Endothelial cell of umbilical vein (primary cell): ENCODE results near the gene ECI1.

ENCODE experiments used
- CTCF ChIP-seq, 2 donors: IDR thresholded peaks; 1 replicate in 1 of 2; 2 replicates in 1 of 2; pipeline ENCODE4 v1.5.1; 2011; ENCODE audit warnings: low read length in 2 of 2, mild to moderate bottlenecking in 2 of 2, moderate library complexity in 2 of 2, control low read depth in 1 of 2, inconsistent platforms in 1 of 2, low read depth in 1 of 2; ENCODE audit not compliant: insufficient read depth in 1 of 2; ENCODE audit errors: extremely low read depth in 1 of 2
- EZH2 ChIP-seq: IDR thresholded peaks from 2 replicates; pipeline ENCODE4 v1.6.1; 2012; ENCODE audit warnings: borderline replicate concordance, low read depth, mild to moderate bottlenecking, moderate library complexity, low read length, inconsistent platforms; ENCODE audit not compliant: severe bottlenecking
- FOS ChIP-seq: IDR thresholded peaks from 2 replicates; pipeline ENCODE4 v1.6.1; 2011; ENCODE audit warnings: mild to moderate bottlenecking, low read length, moderate library complexity, borderline replicate concordance; ENCODE audit not compliant: insufficient read depth
- GATA2 ChIP-seq: IDR thresholded peaks from 2 replicates; pipeline ENCODE4 v1.7.0; 2011; ENCODE audit warnings: low read depth, mild to moderate bottlenecking, moderate library complexity, mixed read lengths, low read length; ENCODE audit not compliant: insufficient read length, insufficient read depth
- JUN ChIP-seq: IDR thresholded peaks from 2 replicates; pipeline ENCODE4 v1.6.1; 2011; ENCODE audit warnings: borderline replicate concordance, low read depth; ENCODE audit not compliant: insufficient read length, insufficient read depth
- MAX ChIP-seq: IDR thresholded peaks from 2 replicates; pipeline ENCODE4 v1.6.1; 2011; ENCODE audit not compliant: insufficient read depth, insufficient read length
- POLR2A ChIP-seq: IDR thresholded peaks from 2 replicates; pipeline ENCODE4 v1.6.1; 2012; ENCODE audit warnings: low read depth, mild to moderate bottlenecking, control low read depth, low read length
- POLR2AphosphoS5 ChIP-seq: IDR thresholded peaks from 2 replicates; pipeline ENCODE4 v1.6.1; 2012; ENCODE audit warnings: low read depth, mild to moderate bottlenecking, control low read depth, low read length, moderate library complexity; ENCODE audit not compliant: insufficient read depth

DNA sequence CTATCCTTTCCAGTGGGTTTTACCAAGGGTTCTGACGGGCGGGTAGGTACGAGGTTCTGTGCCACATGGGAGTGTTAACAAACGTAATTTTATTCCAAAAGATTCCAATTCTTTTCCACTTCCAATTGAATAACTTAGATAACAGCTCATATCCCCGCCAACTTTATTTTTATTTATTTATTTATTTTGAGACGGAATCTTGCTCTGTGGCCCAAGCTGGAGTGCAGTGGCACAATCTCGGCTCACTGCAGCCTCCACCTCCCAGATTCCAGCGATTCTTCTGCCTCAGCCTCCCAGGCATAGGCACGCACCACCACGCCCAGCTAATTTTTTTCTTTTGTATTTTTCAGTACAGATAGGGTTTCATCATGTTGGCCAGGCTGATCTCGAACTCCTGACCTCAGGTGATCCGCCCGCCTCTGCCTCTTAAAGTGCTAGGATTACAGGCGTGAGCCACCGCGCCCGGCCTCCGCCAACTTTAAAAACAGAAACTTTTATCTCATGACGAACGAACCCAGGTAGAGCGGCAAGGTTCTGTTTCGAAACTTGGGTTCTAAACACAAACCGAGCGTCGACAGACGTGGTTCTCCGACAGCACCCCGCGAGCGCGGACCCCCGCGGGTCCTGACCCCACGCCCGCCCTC is 613 bp downstream of the ECI1 start:
- no peak for TF ChIP-seq CTCF (IDR thresholded peaks at IDR 0.05; ENCODE audit: extremely low read depth in 1 of 2, insufficient read depth in 1 of 2, low read depth in 1 of 2, low read length in 2 of 2)
- TF ChIP-seq JUN: no peak
- no peak for TF ChIP-seq MAX
- no peak for TF ChIP-seq POLR2AphosphoS5
- TF ChIP-seq POLR2A: no peak
- no peak for TF ChIP-seq FOS
- TF ChIP-seq EZH2: no peak
- no peak for TF ChIP-seq GATA2
